Activated effector memory CD4-positive, alpha-beta T cell treated with Interleukin-2 at 50 U/mL for 16 hours (primary cell): Measurements from ENCODE around the gene THAP10.
"Not testable (repeated sequence)": the region's sequence is repeated elsewhere in the genome, so short reads cannot be mapped to it uniquely, and the experiment has no call there.

Experiments
- DNase-seq: peaks from one replicate; pipeline ENCODE4 v3.0.0-alpha.2; 2020

The THAP10 gene

GRCh38 chr15:70876011-70876410, 16.2 kb downstream of the THAP10 start:
- no peak for DNase-seq

GRCh38 chr15:70875001-70875782, 17.0 kb downstream of the THAP10 start:
- DNase-seq, result no peak

GRCh38 chr15:70873232-70874054, 18.8 kb downstream of the THAP10 start:
- no peak for DNase-seq

GRCh38 chr15:70871490-70871889, 20.7 kb downstream of the THAP10 start:
- not testable (repeated sequence) for DNase-seq

GRCh38 chr15:70870051-70870450, 22.2 kb downstream of the THAP10 start:
- DNase-seq, result no peak

GRCh38 chr15:70869346-70869745, 22.9 kb downstream of the THAP10 start:
- no peak for DNase-seq

- DNase-seq, result no peak
Observed at GRCh38 chr15:70867911-70868467, 24.2 kb downstream of the THAP10 start.

GRCh38 chr15:70866982-70867641, 25.1 kb downstream of the THAP10 start:
- DNase-seq, result no peak

GRCh38 chr15:70863450-70864218, 28.6 kb downstream of the THAP10 start:
- no peak for DNase-seq

GRCh38 chr15:70859998-70860397, 32.2 kb downstream of the THAP10 start:
- DNase-seq, result no peak

GRCh38 chr15:70859322-70859908, 32.8 kb downstream of the THAP10 start:
- DNase-seq, result no peak

- DNase-seq, result not testable (repeated sequence)
Observed at GRCh38 chr15:70858614-70859321, 33.5 kb downstream of the THAP10 start.

GRCh38 chr15:70857562-70858285, 34.5 kb downstream of the THAP10 start:
- DNase-seq, result no peak

GRCh38 chr15:70856884-70857561, 35.2 kb downstream of the THAP10 start:
- DNase-seq, result no peak

- no peak for DNase-seq
Observed at GRCh38 chr15:70856177-70856883, 35.9 kb downstream of the THAP10 start.

GRCh38 chr15:70855764-70856163, 36.5 kb downstream of the THAP10 start:
- DNase-seq, result no peak

GRCh38 chr15:70854666-70854976, 37.6 kb downstream of the THAP10 start:
- no peak for DNase-seq

- no peak for DNase-seq
Observed at GRCh38 chr15:70853973-70854665, 38.1 kb downstream of the THAP10 start, which contains the start of gene LARP6. Gene LARP6 (minus strand): TSS chr15:70854157. CDS start chr15:70854088, 69 bp downstream.
